ENCODE data around the gene VCL.

DNA sequence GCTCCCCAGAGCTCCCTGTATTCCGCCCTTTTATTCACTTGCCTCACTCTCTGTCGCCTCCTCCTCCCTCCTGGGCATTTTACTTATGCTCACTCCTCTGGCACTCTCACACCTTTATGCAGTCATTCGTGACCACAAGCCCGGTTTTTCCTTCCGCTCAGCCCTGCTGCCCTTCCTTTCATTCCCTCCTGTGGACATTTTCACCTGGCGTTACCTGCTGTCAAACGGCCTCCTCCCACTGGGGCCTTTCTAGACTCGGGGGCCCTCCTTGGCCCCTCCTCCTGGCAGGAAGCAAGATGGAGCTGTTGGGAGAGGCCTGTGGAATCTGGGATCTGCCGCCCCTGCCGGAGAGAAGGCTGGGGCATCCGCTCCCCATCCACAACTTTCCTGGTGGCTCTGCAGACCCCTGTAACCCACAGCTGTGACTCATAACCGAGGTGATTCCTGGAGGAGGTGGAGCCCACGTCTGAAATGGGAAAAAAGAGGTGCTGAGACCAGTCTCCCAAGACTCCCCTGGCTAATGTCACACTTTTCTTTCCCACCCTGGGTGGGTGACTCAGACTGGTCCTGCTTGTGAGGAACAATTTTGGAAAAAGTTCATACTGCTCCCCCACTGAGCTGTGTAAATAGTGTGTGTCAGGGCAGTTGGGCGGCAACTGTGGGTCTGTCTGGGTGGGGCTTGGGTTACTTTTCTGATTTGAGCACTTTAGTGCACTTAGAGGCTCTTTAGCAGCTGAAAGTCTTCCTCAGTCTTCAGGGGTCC, 1.2 kb downstream of the VCL start:
- peak; percentile 8 to 95 for TF ChIP-seq POLR2A (IDR thresholded peaks at IDR 0.05)
- TF ChIP-seq, protein P1, sequence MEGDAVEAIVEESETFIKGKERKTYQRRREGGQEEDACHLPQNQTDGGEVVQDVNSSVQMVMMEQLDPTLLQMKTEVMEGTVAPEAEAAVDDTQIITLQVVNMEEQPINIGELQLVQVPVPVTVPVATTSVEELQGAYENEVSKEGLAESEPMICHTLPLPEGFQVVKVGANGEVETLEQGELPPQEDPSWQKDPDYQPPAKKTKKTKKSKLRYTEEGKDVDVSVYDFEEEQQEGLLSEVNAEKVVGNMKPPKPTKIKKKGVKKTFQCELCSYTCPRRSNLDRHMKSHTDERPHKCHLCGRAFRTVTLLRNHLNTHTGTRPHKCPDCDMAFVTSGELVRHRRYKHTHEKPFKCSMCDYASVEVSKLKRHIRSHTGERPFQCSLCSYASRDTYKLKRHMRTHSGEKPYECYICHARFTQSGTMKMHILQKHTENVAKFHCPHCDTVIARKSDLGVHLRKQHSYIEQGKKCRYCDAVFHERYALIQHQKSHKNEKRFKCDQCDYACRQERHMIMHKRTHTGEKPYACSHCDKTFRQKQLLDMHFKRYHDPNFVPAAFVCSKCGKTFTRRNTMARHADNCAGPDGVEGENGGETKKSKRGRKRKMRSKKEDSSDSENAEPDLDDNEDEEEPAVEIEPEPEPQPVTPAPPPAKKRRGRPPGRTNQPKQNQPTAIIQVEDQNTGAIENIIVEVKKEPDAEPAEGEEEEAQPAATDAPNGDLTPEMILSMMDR (IDR thresholded peaks at IDR 0.05) = peak in 5 of 6 experiments; percentile 19 to 68 (median 58)

All from thyroid gland (tissue), 4 donors.